HG03025 (cell line): Measurements from ENCODE around the gene MYOD1.

Experiments
- ATAC-seq: cut with Tn5 transposase; IDR thresholded peaks from one replicate; pipeline ENCODE4 v1.9.1; 2021; ENCODE audit warnings: mild to moderate bottlenecking, moderate library complexity; ENCODE audit not compliant: unreplicated experiment, low FRiP score

Gene MYOD1

GRCh38 chr11:17767914-17768313 is 48.5 kb downstream of the MYOD1 start:
- ATAC-seq = no peak

- ATAC-seq = no peak
Measured at GRCh38 chr11:17768547-17768946, 49.2 kb downstream of the MYOD1 start.

- no peak for ATAC-seq
Measured at GRCh38 chr11:17769218-17769617, 49.8 kb downstream of the MYOD1 start.

DNA sequence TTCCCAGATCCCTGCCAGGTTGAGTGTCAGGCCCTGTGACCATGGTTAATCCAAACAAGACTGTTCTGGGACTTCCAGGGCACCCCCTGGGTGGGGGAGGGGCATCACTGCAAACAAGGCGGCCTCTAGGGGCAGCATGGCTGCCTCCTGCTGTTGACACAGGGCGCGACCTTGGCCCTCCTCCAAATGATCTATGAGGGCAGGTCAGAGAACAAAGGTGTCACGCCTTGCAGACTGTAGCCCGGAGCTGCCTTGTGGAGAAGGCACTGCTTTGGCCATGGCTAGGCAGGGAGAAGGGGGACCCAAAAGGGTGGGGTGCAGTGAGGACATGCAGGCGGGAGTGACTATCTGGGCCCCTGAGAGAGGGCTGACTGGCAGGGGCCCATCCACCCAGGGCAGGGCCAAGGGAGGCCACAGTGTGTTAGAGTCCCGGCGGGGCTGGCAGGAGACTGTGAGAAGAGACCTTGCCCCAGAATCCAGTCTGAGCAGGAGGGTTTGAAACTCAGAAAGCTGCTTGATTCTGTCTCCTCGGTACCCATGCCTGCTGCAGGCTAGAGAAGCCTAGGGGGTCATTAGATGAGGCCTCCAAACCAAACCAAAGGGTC is 50.8 kb downstream of the MYOD1 start:
- no peak for ATAC-seq

- ATAC-seq = no peak
Measured at GRCh38 chr11:17770917-17771316, 51.5 kb downstream of the MYOD1 start.

DNA sequence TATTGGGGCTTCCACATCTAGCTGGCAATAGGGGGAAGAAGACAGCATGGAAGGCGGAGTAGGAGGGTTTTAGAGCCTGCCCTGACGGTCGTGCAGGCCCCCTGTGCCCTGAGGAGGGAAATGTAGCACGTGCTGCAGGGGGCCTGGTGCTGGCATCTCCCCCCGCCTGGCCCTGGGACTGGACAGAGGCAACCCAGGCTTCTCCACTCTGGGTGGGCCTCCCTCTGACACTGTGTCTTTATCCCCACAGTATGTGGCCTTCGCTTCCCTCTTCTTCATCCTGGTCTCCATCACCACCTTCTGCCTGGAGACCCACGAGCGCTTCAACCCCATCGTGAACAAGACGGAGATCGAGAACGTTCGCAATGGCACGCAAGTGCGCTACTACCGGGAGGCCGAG is 52.0 kb downstream of the MYOD1 start:
- ATAC-seq = no peak
